Measurements from ENCODE around the gene CCR3.

CCR3 gene

DNA sequence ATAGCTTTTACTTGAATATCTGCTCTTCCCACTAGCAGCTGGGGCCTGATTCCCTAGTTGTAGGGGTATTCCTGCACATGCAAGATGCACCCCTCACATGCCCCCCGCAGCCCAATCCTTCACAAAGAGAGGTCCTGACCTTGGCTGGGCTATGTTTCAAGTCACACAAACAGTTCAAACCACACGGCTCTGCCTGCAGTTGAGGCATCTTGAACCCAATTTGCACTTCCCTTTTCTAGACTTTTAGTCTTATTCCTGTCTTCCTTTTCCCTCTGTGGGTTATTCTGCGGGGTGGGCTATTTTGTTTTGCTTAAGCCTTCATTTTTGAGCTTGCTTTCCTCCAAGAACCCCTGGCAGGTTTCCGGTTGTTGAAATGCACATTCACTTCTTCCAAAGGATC, 20.9 kb upstream of the CCR3 start:
- no peak for DNase-seq (ENCODE audit: low spot score)

DNA sequence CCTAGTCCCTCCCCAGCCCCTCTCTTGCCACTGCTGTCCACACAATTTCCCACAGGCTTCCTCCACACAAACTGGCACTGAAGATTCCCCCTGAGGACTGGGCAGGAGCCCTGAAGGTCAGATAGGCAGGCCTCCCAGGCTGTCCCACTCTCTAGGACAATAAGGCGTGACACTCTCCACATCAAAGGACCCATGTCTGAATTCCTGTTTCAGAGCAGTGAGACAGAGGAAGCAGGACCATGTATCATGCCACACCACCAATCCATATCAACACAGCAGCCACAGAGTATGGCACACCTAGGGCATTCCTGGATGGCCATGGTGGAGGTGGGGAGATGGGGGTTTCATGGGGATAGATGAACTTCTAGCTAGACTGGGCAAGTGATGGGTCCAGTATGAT, 20.3 kb upstream of the CCR3 start:
- no peak for DNase-seq (ENCODE audit: low spot score)

DNA sequence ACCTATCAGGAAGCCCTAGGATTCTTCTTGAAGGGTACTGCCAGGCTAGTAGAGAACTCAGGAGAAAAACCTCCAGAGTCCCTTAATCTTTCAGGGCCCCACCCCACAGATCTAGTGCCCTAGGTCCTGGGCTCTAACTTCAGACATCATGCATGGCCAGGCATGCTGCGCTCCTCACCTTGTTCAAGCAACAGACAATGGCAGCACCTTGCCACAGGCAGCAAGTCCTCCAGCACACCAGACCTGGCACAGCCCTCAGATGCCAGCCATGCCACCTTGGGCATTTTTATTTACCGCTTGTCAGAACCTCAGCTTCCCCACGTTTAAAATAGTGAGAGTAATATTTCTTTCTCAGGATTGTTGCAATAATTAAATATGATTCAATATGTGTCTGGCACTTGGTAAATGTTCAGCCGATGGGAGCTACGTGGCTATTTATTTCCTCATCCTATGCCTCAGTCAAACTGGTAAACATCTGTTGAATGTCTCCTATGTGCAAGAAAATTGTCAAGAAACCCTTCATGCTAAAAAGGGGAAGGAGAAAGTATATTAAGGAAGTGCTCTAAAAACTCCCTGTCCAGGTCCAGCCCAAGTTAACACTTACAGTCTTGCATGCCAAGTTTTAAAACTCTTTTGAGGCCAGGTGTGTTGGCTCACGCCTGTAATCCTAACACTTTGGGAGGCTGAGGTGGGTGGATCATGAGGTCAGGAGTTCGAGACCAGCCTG, 19.7 kb upstream of the CCR3 start:
- DNase-seq (ENCODE audit: low spot score): no peak

DNA sequence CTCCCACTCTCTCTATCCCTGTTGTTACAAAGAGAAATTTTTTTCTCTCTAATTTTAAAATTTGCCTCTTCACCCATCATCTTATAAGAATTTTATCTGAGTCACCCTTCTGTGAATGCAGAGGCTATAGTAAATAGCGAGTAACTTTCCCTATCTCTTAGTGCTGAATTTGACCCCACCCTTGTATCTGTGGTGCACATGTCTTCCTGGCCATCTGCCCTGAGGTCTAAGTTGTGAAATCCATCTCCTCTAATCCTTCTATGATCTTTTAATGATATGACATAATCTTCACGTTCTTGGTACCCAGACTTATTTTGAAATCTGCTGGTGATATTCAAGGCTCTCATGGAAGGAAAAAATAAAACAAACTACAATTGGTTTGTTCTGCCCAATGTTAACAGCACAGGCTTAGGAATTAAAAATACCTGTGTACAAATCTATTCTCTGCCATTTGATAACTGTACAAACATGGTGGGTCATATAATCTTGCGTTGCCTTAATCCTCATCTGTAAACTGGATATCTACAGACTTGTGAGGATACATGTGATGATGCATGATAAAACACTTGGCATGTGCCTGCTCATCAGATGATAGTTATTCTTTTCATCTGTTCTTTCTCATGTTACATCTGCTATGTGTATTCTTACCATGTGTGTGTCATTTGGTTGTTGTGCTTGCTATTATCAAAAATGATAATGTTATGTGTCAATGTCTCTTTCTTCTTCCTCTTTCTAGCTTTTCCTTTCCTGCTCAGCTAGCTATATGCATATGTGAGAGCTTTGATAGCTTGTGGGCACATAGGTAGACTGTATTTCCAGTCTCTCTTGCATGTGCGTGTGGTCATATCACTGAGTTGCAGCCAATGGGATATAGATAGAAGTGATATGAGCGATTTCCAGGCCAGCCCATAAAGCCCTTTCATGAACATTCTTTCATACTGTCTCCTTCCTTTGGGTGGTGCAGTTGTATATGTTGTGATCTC, 13.7 kb upstream of the CCR3 start:
- DNase-seq (ENCODE audit: low spot score): no peak

DNA sequence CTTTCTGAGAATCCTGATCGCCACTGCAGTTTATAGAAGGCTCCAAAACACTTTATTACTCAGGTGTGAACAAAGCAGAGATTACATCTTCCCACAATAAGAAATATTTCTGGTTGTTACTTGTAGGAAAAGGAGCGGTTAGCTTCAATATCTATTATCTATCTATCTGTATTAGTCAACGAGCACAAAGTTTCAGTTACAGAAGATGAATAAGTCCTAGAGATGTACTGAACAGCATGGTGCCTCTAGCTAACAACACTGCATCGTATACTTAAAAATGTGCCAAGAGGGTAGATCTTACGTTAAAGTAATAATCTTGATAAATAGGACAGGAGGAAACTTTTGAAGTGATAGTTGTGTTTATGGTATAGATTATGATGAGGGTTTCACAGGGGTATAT, 10.9 kb upstream of the CCR3 start:
- DNase-seq (ENCODE audit: low spot score): no peak

DNA sequence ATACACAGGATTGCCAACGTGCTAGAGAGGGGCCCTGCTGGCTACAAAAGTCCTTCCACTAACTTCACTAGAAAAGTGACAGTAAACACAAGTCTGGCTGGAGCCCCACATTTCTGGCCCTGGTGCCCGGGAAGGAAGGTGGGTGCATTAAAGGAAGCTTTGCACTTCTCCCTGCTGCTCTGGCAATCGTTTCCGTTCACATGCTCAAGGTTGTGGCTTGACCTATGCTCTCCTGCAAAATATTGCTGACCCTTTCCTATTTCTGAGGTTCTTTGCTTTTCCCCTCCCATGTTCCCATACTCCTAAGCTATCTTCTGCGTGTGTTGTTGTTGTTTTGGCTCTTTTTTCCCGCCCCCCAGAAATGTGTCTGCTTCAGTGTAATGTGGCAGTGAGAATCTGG, 9.1 kb upstream of the CCR3 start:
- no peak for DNase-seq (ENCODE audit: low spot score)

DNA sequence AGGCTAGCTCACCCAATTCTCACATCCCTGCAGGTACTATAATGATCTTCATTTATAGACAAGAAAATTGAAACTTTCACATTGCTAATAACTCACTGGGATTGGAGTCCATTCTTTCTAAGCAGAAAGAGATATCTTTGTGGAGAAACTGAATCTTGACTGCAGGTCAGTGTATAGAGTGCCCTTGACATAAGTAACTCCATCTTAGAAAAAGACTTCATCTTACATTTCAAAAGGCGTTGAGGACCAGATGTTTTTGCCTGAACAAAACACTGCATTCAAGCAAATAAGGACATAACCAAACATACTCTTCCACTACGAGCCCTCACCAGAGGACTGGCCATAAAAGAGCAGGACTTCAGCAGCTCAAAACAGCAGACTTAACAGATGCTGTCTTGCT, 6.8 kb upstream of the CCR3 start:
- DNase-seq (ENCODE audit: low spot score): no peak

DNA sequence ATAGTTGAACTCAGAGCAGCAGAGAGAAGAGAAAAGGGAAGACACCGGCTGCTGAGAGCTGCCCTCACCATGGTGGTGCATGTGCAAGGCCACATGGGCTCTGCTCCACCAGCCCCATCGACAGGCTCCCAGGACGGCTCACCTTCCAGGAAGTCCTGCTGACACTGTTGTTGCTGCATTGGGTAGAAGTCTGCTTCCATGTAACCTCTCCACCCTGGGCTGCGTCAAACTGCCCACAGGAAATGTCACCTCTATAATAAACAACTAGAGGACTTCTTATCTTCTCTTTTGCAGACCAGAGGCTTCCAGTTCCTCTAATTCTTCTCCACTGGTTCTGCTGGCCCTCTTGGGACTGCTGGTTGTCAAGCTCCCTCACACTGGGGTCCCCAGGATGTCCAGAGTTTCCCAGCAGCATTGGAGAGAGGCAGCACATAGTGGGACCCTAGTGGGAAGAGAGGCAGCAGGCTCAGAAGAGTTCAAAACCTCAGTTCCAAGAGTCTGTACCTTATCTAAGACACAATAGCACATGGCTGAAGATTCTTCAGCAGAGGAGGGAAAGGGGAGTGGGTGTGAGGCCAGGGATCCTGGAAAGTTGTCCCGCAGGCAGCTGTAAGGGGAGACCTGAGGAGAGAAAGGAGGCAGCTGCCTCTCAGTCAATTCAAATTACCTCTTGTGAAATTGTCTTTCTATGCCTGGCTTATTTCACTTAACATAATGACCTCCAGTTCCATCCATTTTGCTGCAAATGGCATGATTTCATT, 5.8 kb upstream of the CCR3 start:
- no peak for DNase-seq (ENCODE audit: low spot score)

DNA sequence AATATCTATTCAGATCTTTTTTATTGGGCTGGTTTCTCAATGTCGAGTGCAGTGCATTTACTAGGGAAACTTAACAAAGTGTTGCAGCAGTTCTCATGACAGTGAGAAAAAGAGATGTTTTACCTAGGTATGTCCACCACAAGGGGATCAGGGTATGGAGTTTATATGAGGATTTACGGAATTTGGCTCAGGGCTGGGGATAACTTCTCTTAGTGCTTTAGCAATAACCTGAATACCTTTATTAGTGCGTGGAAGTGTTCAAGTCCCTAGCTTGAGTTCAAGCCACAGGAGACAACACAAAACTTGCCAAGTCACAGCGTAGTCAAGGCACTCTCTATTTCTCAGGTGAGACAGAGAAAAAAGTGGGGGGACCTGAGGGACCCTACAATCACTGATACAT, 3.9 kb upstream of the CCR3 start:
- no peak for DNase-seq (ENCODE audit: low spot score)

DNA sequence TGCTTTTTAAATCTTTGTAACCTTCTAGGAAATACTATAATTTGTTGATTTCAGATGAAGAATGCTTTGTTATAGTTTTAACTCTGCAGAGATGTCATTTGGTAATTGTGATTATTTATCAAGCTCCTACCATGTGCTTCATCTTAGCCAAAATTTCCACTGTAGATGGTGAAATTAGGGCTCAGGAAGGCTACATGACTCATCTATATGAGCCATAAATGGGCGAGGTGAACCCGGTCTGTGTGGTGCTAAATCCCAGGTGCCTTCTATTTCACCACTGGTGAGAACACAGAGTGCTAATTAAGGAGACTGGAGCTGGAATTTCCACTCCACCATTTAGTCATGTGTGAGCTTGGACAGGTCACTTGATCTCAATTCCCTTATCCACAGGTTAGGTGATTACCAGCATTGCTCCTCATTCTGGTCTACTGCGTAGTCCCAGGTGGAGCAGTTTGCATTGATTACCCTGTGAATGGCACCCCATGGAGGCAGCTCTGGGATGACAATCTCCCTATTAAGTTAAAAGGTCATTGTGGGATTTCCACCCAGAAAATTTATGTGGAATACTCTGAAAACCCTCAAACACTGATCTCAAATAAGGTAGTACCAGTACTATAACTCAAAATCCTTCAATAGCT, 2.8 kb upstream of the CCR3 start:
- no peak for DNase-seq (ENCODE audit: low spot score)

DNA sequence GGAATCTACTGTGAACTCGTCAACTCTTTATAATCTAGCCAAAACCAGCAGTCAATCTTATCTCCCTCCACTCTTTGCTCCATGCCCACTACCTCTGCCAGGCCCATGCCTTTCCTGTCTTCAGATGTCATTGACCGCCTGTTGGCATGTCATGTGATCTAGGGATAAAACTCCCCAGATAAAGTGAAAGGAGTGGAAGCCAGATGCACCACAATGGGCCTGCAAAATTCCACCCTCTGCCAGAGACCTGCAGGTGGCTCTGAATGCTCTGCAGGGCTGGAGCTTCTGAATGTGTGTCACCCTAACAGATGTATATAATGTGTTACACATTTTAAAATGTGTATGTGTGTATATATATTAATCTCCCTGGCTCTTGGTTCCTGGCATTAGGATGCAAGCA, 2.3 kb upstream of the CCR3 start:
- DNase-seq (ENCODE audit: low spot score): no peak

DNA sequence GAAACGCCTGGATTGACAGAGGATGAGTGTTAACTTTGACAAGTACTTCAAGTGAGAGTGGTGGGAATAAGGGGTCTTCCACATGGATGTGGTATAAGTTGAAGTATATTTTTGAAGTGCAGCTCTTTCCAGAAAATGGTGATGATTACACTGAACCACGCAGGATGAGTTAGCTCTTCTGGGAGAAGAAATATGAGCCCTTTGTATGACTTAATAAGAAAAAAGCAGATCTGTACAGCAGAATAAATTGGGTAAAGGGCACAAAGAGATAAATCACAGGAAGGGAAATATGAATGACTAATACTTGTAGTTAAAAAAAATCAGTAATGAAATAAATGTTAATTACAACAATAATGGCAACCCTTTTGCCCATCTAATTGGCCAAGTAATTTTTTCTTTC, 1.3 kb downstream of the CCR3 start:
- DNase-seq (ENCODE audit: low spot score): no peak

DNA sequence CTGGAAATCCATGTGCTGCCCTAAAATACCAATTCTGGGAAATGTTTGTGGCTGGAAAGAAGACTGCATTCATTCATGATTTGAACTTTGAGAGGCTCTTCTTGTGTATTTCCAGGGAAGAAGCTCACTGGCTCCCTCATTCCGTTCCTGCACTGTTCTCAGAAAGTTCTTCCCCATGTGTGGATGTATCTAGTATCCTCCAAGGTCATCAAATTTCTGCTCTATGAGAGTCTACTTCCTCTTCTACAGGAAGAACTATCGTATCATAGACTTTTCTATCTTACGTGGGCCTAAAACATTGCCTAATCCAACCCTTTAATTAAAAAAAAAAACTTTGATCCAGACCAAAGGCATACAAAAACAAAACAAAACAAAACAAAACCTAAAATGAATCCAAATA, 2.9 kb downstream of the CCR3 start:
- DNase-seq (ENCODE audit: low spot score): no peak

DNA sequence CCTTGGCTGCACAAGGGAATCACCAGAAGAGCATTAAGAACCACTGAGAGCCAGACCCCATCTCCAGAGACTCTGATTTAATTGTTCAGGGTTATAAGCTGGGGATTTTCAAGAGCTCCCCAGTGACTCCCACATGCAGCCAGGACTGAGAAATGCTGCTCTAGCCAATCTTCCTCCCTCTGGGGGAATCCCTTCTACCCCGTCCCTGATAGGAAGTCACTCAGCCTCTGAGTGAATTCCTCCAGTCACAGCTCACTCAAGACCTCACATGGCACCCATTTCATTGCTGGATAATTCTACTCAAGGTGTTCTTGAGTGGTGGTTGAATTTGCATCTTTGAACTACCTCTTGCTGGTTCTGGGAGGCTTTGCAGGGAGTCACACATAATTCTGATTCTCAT, 10.7 kb downstream of the CCR3 start:
- DNase-seq (ENCODE audit: low spot score): no peak

DNA sequence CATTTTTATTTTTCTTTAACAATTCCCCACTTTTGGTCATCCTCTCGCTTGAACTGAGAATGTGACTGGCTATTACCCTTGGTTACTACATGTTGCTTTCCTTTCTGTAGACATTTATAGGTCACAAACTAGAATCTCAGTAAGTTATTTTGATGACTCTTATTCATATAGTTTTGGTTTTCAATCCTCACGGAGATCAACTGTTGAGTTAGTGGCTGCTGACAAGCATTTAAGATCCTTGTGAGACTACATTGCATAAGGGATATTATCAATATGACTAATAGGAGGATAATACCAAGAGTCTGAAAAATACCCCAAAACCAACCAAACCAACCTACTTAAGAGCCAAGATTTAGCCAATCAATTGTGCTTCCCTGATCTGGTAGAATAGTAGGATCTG, 16.3 kb downstream of the CCR3 start:
- DNase-seq (ENCODE audit: low spot score): no peak

DNA sequence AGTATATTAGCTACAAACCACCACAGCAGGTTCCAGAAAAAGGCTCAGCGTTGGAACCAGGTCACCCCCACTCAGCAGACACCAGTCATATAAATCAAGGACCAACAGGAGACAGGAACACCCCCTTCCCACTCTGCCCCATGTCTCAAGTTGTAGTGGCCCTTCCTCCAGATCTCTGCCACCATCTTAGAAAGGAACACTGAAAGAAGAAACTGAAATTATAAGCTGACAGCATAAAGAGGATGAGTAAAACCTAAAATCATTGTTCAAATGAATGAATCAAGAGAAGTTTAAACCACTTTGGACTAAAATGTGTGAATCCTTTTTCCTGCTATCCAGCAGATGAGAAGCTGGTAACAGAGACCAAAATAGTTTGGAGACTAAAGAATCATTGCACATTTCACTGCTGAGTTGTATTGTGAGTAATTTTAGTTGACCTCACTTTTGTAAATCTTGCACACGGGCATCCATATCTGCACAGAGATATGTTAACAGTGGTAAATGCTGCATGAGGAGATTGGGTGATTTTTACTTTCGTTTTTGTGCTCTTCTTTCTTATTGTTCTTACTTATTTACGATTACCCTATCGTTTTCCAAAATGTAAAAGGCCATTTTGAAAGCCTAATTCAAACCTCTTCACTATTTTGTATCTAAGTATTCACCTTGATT, 19.8 kb downstream of the CCR3 start:
- no peak for DNase-seq (ENCODE audit: low spot score)

DNA sequence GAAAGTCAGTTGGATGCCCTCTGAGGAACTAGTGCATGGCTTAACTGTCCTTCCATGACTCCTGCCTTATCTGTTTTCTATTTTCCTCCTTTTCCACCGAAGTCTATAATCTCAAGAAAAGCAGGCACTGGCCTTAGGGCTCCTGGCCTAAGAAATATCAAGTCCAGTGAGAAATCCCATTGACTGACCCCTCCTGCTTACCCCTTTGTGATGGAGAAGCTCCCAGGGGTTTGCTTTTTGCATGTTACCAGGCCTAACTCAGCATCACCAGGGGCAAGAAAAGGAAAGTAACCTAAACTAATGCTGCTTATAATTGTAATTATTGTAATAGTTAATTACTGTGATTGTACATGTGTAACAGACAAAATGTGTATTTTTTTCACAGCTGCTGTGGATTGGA, 21.7 kb downstream of the CCR3 start:
- no peak for DNase-seq (ENCODE audit: low spot score)

DNA sequence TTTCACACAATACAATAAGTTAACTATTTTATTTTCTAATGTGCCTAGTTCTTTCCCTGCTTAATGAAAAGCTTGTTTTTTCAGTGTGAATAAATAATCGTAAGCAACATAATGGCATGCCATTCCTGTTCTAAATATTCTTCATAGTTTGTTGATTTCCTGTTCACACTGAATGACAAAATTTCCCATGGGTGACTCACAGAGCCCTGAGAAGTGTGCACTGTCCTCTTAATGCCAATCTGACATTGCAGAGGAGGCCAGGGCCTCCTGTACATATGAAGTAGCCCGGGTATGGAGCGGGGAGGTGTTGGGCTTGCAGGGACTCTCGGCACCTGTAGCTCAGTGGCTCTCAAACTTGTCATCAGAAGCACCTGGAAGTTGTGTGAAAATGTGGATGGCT, 24.3 kb downstream of the CCR3 start:
- no peak for DNase-seq (ENCODE audit: low spot score)

DNA sequence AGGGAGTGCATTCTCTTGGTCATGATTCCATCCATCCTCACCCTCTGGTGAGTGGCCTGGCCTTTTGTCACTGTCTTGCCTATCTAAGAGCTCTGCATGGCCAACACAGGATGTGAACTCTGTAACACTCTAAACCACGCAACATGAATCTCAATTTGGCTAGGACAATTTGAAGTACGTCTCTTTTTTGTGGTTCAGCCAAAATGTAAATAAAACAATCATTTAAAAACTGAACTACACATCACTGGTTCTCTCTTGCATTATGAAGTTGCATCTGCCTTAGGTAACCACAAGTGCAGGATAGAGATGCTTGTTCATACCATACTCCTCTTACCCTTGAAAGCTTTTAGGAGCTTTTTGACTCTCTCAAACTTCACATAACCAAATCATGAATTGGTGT, 27.3 kb downstream of the CCR3 start:
- no peak for DNase-seq (ENCODE audit: low spot score)

DNA sequence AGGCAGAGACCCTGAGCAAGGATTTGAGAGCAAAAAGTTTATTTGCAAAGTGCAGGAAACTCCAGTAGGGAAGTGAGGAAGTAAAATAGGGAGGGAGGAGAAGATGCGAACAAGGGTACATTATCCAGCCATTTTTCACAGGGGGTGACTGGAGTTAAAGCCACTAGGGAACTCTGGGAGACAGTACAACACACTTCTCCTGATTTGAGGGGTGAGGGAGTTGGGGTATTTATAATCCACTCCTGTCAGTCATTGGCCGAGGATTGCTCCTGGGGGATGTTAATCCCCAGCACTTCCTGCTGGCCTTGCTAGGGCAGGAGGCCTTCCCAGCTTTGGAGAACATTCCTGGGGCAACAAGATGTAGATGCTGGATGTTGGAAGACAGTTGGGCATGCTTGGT, 28.2 kb downstream of the CCR3 start:
- DNase-seq (ENCODE audit: low spot score): no peak

DNA sequence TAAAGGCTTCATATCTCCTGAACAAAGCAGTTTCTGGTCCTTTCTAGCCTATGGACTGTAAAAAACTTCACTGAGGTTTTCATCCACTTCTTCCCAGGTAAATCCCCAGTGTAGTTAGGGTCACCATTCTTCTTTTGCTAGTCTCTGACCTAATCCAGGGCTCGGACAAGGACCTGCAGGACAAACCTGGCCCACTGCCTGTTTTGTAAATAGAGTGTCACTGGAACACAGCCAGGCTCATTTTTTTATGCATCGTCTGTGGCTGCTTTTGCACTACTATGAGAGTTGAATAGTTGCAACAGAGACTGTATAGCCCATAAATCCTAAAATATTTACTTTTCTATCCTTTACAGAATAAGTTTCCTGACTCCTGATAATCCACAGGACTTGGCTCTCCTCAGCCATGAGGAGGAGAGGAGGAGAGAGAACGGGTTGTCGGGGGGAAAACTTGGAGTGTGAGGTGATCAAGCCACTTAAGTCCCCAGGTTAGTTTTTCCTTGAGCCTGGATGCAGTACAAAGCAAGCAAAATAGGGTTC, 29.0 kb downstream of the CCR3 start:
- DNase-seq (ENCODE audit: low spot score): no peak

Data from HuH-7.5 (cell line).